ENCODE results near the gene ANKDD1A.

The ANKDD1A gene

GRCh38 chr15:65004993-65005392 is 93.3 kb downstream of the ANKDD1A start:
- Histone ChIP-seq H3F3A (ENCODE audit: insufficient read depth) (no peaks in the 10 kb centered on the region; the same call in 1 of the 2 replicates), H3K9me3 (ENCODE audit: insufficient read depth, low read length) (no peaks in the 10 kb centered on the region), H3K27me3 (ENCODE audit: low read length) (no peaks in the 10 kb centered on the region), H3K9me2 (replicated peaks; ENCODE audit: insufficient read depth, low read length) (no peaks in the 10 kb centered on the region), H3K4me2 (ENCODE audit: low read depth, low read length, poor library complexity, severe bottlenecking) (no peak overlapping the region), H3K4me3 (ENCODE audit: insufficient read depth, low read length, poor library complexity, severe bottlenecking) (no peak overlapping the region), H2AFZ (ENCODE audit: low read depth, low read length, severe bottlenecking) (no peak overlapping the region), H4K20me1 (ENCODE audit: low read depth, low read length) (no peaks in the 10 kb centered on the region), H3K79me2 (ENCODE audit: insufficient read depth, low read length) (no peaks in the 10 kb centered on the region), H3K36me3 (ENCODE audit: low read length) (no peaks in the 10 kb centered on the region; the same call in 1 of the 2 replicates), H3K9ac (ENCODE audit: low read length) (no peak overlapping the region), H3K27ac (ENCODE audit: low read depth, low read length) (no peak overlapping the region)
- TF ChIP-seq EZH2phosphoT487 (conservative IDR thresholded peaks at IDR 0.05; ENCODE audit: low read length) (no peak), CTCF (IDR thresholded peaks at IDR 0.05; ENCODE audit: insufficient read depth, low read length, poor library complexity, severe bottlenecking) (no peak)

DNA sequence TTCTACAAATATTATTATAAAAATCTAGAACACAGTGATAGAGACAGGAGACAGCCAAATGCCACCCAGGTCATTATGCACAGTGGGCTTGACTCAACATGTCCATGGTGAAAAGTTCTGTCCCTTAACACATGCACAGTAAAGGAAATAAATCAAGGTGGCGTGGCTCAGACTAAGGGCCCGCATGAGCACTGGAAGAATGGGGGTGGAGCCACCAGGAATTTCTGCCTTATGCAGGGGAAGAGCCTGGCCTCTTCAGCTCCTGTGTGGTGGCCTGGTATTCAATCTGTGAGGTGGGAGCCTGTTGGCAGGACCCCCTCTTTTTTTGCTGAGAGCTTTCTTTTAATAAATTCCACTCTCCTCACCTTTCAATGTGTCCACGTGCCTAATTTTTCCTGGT is 95.2 kb downstream of the ANKDD1A start:
- H3K9me2 ChIP-seq (replicated peaks; ENCODE audit: insufficient read depth, low read length): no peaks in the 10 kb centered on the region
- no peaks in the 10 kb centered on the region; the same call in 1 of the 2 replicates for H3K36me3 ChIP-seq (ENCODE audit: low read length)
- H2AFZ ChIP-seq (ENCODE audit: low read depth, low read length, severe bottlenecking): no peak overlapping the region
- no peaks in the 10 kb centered on the region for H4K20me1 ChIP-seq (ENCODE audit: low read depth, low read length)
- no peaks in the 10 kb centered on the region; the same call in 1 of the 2 replicates for H3F3A ChIP-seq (ENCODE audit: insufficient read depth)
- H3K4me3 ChIP-seq (ENCODE audit: insufficient read depth, low read length, poor library complexity, severe bottlenecking): no peak overlapping the region
- H3K27me3 ChIP-seq (ENCODE audit: low read length): no peaks in the 10 kb centered on the region
- H3K27ac ChIP-seq (ENCODE audit: low read depth, low read length): no peak overlapping the region
- no peak for TF ChIP-seq EZH2phosphoT487 (conservative IDR thresholded peaks at IDR 0.05; ENCODE audit: low read length)
- no peak for TF ChIP-seq CTCF (IDR thresholded peaks at IDR 0.05; ENCODE audit: insufficient read depth, low read length, poor library complexity, severe bottlenecking)
- H3K9ac ChIP-seq (ENCODE audit: low read length): no peak overlapping the region
- H3K79me2 ChIP-seq (ENCODE audit: insufficient read depth, low read length): no peaks in the 10 kb centered on the region
- no peak overlapping the region for H3K4me2 ChIP-seq (ENCODE audit: low read depth, low read length, poor library complexity, severe bottlenecking)
- H3K9me3 ChIP-seq (ENCODE audit: insufficient read depth, low read length): no peaks in the 10 kb centered on the region
